GM21515 (cell line): ENCODE results near the gene KYNU.
A peak's percentile ranks its signal among the peaks of the same experiment; 100 is the strongest.

Experiments
- ATAC-seq: cut with Tn5 transposase; IDR thresholded peaks from one replicate; pipeline ENCODE4 v1.9.1; 2021; ENCODE audit not compliant: unreplicated experiment

KYNU gene

GRCh38 chr2:142952793-142953494 is 75.5 kb downstream of the KYNU start:
- no peak for ATAC-seq

GRCh38 chr2:142954493-142954892 is 77.0 kb downstream of the KYNU start:
- ATAC-seq: no peak

- no peak for ATAC-seq
Measured at GRCh38 chr2:142957144-142957543, 79.7 kb downstream of the KYNU start.

- ATAC-seq: no peak
Measured at GRCh38 chr2:142961202-142961601, 83.7 kb downstream of the KYNU start.

GRCh38 chr2:142965443-142965842 is 88.0 kb downstream of the KYNU start:
- no peak for ATAC-seq

GRCh38 chr2:142966284-142966683 is 88.8 kb downstream of the KYNU start:
- ATAC-seq: no peak

- no peak for ATAC-seq
Measured at GRCh38 chr2:142967060-142967459, 89.6 kb downstream of the KYNU start.

GRCh38 chr2:142973160-142973821 is 95.8 kb downstream of the KYNU start:
- ATAC-seq: no peak

- ATAC-seq: no peak
Measured at GRCh38 chr2:142973822-142974207, 96.4 kb downstream of the KYNU start.

- no peak for ATAC-seq
Measured at GRCh38 chr2:142974288-142975024, 97.0 kb downstream of the KYNU start.

- no peak for ATAC-seq
Measured at GRCh38 chr2:142975239-142975638, 97.8 kb downstream of the KYNU start.

- peak; percentile 55 for ATAC-seq
Measured at GRCh38 chr2:142980246-142981068, 103.0 kb downstream of the KYNU start.

GRCh38 chr2:142981069-142981378 is 103.6 kb downstream of the KYNU start:
- ATAC-seq: no peak

- no peak for ATAC-seq
Measured at GRCh38 chr2:142981756-142982155, 104.3 kb downstream of the KYNU start.

GRCh38 chr2:142983174-142983573 is 105.7 kb downstream of the KYNU start:
- peak; percentile 42 for ATAC-seq

- ATAC-seq: no peak
Measured at GRCh38 chr2:142984657-142985056, 107.2 kb downstream of the KYNU start.

- no peak for ATAC-seq
Measured at GRCh38 chr2:142987044-142987443, 109.6 kb downstream of the KYNU start.

- peak; percentile 81 for ATAC-seq
Measured at GRCh38 chr2:142989273-142990204, 112.1 kb downstream of the KYNU start.

- ATAC-seq: no peak
Measured at GRCh38 chr2:142991295-142991694, 113.8 kb downstream of the KYNU start.

- ATAC-seq: no peak
Measured at GRCh38 chr2:142992840-142993239, 115.4 kb downstream of the KYNU start.
